A549 (cell line): Measurements from ENCODE around the gene HOXA4.

Source experiments
- BHLHE40 ChIP-seq: IDR thresholded peaks from 2 replicates; pipeline ENCODE4 v1.6.1; 2012; ENCODE audit warnings: low read depth, low read length, inconsistent platforms
- EP300 ChIP-seq, 2 experiments: fragments of >200 bp; sonication (Bioruptor Twin); formaldehyde crosslinking; IDR thresholded peaks; 2 replicates in 1 of 2; 3 replicates in 1 of 2; pipeline ENCODE4 v1.6.1; 2016 to 2017
- HOXB5 ChIP-seq: fragments of 250-450 bp; sonication (Bioruptor Pico); IDR thresholded peaks from 2 replicates; pipeline ENCODE4 v1.5.0; 2020; ENCODE audit warnings: mild to moderate bottlenecking, moderate library complexity
- KDM1A ChIP-seq: fragments of 200-600 bp; sonication (generic); IDR thresholded peaks from 2 replicates; pipeline ENCODE4 v1.6.1; 2016; ENCODE audit warnings: low read depth, mild to moderate bottlenecking
- MYC ChIP-seq: IDR thresholded peaks from 2 replicates; pipeline ENCODE4 v1.6.1; 2012; ENCODE audit warnings: mild to moderate bottlenecking, inconsistent platforms, low read length, improper control_type of control experiment, borderline replicate concordance
- POLR2A ChIP-seq: IDR thresholded peaks from 2 replicates; pipeline ENCODE4 v1.6.1; 2012; ENCODE audit warnings: mild to moderate bottlenecking, low read length
- RAD21 ChIP-seq, 2 experiments: fragments of >200 bp in 1 of 2; sonication (Bioruptor Twin) in 1 of 2; formaldehyde crosslinking in 1 of 2; IDR thresholded peaks in 1 of 2; conservative IDR thresholded peaks in 1 of 2; 2 replicates in 1 of 2; 3 replicates in 1 of 2; pipeline ENCODE4 v1.6.1; 2012 to 2018; ENCODE audit warnings: inconsistent platforms in 1 of 2
- SMC3 ChIP-seq: fragments of >200 bp; sonication (Bioruptor Twin); formaldehyde crosslinking; IDR thresholded peaks from 3 replicates; pipeline ENCODE4 v1.6.1; 2018; ENCODE audit warnings: inconsistent platforms
- TF ChIP-seq, protein P1 (sequence below): fragments of >200 bp; sonication (Bioruptor Twin); formaldehyde crosslinking; IDR thresholded peaks from 3 replicates; pipeline ENCODE4 v1.5.1; 2016
- TF ChIP-seq, protein P2 (sequence below): IDR thresholded peaks from 2 replicates; pipeline ENCODE4 v1.6.1; 2012
- TF ChIP-seq, protein P3 (sequence below): IDR thresholded peaks from 2 replicates; pipeline ENCODE4 v1.6.1; 2012; ENCODE audit warnings: low read depth, borderline replicate concordance

DNA sequence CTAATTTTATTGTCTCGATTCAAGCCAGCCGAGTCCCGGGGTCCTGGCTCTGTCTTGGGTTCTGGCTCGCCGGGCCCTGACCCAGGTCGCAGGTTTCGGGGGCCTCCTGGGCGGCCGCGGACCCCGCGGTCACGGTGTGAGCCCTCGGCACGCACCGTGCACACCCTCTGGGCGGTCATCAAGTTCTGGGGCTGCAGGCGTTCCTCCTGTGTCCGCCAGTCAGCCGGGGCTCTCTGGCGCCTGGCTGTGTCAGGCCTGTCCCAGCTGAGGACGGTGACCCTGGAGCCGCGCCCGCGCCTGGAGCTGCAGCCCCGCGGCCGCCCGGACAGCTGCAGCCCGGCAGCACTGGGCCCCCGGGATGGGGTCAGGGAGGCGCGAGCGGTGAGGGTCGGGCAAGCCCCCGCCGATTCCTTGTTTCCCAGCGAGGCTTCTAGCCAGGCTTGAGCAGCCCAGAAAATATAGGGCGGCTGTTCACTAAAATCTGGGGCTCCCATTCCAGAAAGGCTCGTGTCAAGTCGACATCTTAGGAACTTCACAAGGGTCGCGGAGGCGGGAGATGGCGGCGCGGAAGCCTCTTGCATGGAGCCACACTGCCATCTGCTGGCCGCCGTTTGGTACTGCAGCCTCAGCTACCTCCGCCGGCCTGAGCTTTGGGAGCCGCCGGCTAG, 30.1 kb upstream of the HOXA4 start:
- TF ChIP-seq RAD21 (conservative IDR thresholded peaks at IDR 0.05 in 1 of 2, IDR thresholded peaks at IDR 0.05 in 1 of 2) (peak; percentile 91 to 95), BHLHE40 (no peak), POLR2A (no peak), EP300 (IDR thresholded peaks at IDR 0.05) (no peak), KDM1A (no peak), HOXB5 (CRISPR knock-in tag) (no peak), SMC3 (peak; percentile 80), MYC (no peak)
- TF ChIP-seq, protein P1, sequence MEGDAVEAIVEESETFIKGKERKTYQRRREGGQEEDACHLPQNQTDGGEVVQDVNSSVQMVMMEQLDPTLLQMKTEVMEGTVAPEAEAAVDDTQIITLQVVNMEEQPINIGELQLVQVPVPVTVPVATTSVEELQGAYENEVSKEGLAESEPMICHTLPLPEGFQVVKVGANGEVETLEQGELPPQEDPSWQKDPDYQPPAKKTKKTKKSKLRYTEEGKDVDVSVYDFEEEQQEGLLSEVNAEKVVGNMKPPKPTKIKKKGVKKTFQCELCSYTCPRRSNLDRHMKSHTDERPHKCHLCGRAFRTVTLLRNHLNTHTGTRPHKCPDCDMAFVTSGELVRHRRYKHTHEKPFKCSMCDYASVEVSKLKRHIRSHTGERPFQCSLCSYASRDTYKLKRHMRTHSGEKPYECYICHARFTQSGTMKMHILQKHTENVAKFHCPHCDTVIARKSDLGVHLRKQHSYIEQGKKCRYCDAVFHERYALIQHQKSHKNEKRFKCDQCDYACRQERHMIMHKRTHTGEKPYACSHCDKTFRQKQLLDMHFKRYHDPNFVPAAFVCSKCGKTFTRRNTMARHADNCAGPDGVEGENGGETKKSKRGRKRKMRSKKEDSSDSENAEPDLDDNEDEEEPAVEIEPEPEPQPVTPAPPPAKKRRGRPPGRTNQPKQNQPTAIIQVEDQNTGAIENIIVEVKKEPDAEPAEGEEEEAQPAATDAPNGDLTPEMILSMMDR, result peak; percentile 93
- TF ChIP-seq, protein P2, sequence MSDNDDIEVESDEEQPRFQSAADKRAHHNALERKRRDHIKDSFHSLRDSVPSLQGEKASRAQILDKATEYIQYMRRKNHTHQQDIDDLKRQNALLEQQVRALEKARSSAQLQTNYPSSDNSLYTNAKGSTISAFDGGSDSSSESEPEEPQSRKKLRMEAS, result peak; percentile 61
- TF ChIP-seq, protein P3, sequence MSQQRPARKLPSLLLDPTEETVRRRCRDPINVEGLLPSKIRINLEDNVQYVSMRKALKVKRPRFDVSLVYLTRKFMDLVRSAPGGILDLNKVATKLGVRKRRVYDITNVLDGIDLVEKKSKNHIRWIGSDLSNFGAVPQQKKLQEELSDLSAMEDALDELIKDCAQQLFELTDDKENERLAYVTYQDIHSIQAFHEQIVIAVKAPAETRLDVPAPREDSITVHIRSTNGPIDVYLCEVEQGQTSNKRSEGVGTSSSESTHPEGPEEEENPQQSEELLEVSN, result peak; percentile 84
